Measurements from ENCODE around the gene TBX10.
"Not testable (repeated sequence)": the region's sequence is repeated elsewhere in the genome, so short reads cannot be mapped to it uniquely, and the experiment has no call there.

- not testable (repeated sequence) for TF ChIP-seq CTCF, POLR2A (IDR thresholded peaks at IDR 0.05)
Observed at GRCh38 chr11:67618901-67619659, 20.5 kb downstream of the TBX10 start.
